ENCODE results near the gene SPINK4.

Gene SPINK4

DNA sequence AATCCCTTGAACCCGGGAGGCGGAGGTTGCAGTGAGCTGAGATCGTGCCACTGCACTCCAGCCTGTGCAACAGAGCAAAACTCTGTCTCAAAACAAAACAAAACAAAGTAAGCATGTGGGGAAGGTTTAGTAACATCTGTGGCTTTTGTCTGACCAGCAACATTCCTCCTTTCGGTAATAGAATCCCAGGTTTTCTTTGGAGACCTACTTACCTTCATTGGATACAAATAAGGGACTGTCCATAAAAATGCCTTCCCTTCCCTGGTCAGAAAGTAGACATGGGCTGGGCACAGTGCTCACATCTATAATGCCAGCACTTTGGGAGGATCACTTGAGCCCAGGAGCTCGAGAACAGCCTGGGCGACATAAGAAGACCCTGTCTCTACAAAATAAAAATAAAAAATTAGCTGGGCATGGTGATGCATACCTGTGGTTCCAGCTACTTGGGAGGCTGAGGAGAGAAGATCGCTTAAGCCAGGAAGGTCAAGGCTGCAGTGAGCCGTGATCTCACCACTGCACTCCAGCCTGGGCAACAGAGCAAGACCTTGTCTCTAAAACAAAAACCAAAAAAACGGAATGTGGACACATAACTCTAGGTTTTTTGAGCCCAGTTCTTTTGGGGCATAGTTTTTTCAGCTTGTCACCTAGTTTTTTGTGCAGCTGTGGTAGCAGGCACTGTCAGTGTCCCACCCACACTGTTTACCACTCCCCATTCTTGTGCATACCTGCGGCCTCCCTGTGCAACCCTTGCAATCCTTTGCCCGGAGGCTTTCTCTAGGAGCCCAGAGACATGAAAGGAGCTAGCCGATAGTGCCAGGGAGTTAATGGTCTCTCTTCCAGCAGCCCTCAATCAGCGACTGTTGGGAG, 9.0 kb upstream of the SPINK4 start:
- DNase-seq, result peak; percentile 13

DNA sequence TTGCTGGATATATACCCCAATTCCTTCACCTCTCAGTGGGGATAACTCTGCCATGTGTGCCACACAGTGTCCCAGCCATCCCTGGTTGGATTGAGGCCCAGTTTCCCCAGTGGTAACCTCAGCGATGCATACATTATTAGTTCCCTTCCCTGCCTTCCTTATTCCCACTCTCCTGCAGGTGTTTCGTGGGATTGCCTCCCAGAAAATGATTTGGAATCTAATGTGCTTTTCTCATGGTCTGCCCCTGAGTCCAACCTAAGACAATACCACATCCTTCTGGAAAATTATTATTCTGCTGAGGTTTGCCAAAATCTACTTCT, 8.4 kb upstream of the SPINK4 start:
- no peak for DNase-seq

GRCh38 chr9:33232815-33233214, 7.2 kb upstream of the SPINK4 start:
- DNase-seq, result no peak

DNA sequence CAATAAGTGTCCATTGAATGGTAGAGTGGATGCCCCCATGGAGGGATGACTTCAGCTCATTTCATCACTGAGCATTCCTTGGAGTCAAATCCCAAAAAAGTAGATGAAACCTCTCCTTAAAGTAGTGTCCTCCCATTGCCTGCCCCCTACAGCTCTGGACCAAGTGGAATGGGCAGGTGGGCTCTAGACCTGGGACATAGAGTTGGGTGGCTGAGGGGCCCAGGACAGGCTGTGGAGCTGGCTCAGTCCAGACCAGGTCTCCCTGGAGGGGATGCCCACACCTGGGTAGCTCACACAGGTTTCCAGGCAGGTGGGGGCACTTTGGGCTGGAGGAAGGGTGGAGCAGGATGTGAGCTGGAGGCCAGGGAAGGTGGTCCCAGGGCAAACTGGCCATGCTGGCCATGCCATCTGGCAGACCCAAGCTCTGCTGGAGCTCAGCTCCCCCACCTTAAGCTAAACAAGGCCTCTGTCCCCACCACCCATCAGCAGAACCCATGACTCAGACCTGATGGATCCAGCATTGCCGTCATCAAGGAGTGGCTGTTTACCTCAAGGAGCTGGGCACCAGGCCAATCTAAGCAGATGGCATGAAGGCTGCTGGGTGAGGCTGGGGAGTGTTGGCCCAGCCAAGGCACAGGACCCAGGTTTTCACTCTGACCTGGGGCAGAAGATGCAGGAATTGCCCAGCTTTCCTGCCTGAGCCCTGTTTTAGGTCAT, 6.2 kb upstream of the SPINK4 start:
- DNase-seq, result no peak

- no peak for DNase-seq
These were observed 5.2 kb upstream of the SPINK4 start for GRCh38 chr9:33234511-33235467.

GRCh38 chr9:33236571-33236970, 3.4 kb upstream of the SPINK4 start:
- DNase-seq, result no peak

DNA sequence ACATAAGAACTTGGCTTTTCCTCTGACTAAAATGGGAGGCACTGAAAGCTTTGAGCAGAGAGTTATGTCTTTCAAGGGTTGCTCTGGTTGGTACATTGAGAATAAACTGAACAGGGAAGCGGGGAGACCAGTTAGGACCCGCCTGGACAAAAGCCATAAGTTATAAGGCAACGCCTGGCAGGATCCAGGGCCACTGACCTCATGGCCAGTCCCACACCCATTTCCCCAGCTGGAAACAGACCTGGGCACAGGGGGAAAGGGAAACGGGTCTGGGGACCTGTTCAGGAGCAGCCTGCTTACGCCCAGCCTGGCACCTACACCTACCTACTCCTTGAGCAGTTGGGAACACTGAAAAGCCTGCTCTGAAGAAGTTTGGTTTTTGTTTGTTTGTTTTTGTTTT, 1.3 kb downstream of the SPINK4 start:
- no peak for DNase-seq

DNA sequence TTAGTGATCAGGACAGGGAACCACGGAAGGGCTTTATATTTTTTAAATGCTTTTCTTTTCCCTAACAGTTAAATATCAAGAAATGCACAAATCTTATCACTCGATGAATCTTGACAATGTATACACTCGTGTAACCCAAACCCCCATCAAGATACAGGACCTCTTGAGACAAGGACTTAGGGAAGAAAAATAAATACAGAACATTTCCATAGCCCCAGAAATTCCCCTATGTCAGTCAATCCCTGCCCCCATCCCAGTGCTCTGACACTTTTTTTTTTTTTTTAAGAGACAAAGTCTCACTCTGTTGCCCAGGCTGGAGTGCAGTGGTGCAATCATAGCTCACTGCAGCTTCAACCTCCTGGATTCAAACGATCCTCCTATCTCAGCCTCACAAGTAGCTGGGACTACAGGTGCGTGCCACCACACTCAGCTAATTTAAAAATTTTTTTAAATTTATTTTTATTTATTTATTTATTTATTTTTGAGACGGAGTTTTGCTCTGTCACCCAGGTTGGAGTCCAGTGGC, 2.7 kb downstream of the SPINK4 start:
- DNase-seq, result no peak

DNA sequence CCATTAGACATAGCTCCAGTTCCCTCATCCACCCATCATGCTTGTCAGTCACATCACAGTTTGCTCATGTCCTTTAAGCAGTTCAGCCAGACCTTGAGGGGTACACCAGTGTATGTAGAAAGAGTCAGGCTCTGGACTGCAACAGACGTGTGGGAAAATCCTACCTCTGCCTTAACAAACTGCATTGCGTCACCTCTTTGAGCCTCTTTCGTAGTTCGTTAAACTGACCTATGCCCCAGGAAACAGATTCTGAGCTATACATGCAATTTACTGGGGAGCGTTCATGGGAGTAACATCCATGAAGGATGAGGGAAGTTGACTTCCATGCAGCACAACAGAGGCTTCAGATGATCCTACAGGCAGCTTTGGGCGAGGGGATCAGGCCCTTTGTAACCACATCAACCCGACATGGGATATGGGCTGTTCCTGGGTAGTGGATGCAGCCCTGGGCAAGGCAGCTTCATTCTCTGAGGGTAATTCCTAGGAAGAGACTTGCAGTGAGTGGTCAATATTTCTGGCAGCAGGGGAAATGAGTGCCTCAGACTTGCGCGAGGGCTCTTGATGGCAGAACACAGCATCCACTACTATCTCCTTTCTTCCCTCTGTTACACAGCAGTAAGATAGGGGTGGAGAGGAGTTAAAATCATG, 4.3 kb downstream of the SPINK4 start:
- DNase-seq, result no peak

DNA sequence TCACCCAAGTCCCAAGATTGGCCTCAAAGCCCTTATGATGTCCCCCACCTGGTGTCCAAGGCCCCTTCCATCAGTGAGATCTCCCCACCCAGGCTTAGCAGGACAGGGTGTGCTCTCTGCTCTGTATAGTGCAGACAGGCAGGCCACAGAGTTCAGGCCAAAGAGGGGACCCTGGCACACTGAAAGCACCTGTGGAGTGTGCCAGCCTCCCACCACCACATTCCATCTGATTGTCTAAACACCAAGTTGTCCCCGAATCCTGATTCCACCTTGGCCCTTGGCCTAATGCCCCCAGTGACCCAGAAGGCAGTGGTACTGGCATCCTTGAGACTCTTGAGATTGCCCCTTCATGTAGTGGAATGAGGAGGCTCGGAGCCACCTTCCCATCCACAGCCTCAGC, 5.4 kb downstream of the SPINK4 start:
- DNase-seq, result no peak

DNA sequence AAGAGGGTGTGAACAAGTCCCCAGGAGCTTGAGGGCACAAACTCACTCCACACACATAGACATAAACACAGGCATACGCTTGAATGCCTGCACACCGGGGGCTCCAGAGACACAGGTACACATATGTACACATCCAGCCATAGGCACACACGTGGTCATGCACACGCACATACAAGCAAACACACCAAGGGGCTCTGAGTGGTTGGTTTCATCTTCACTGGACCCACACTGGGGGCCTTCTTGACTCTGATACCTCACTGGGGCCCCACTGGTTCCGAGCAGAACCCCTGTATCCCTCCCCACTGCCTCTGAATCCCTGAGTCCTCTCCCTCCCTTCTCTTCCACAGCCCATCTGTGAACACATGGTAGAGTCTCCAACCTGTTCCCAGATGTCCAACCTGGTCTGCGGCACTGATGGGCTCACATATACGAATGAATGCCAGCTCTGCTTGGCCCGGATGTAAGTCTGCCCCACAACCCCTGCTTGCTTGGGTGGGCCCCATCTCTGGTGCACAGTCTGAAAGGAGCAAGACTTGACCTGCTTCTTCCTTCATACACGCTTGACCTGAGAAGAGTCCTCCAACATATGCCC, 6.4 kb downstream of the SPINK4 start:
- DNase-seq, result no peak

DNA sequence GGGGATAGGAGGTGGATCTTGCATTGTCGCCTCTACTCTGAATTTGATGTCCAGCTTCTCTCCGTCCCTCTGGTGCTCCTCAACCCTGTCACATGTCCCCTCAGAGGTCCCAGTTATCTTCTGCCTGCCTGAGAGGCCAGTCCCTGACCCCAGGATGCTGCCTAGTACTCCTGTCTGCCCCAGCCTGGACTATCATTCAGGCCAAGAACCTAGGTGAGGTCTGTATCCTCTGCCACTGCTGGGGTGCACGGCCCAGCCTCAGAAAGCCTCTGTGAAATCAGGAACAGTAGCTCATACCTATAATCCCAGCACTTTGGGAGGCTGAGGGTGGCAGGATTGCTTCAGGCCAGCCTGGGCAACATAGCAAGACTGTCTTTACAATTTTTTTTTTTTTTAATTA, 8.6 kb downstream of the SPINK4 start:
- DNase-seq, result no peak

- DNase-seq, result no peak
These were observed 9.2 kb downstream of the SPINK4 start for GRCh38 chr9:33249087-33249658.

DNA sequence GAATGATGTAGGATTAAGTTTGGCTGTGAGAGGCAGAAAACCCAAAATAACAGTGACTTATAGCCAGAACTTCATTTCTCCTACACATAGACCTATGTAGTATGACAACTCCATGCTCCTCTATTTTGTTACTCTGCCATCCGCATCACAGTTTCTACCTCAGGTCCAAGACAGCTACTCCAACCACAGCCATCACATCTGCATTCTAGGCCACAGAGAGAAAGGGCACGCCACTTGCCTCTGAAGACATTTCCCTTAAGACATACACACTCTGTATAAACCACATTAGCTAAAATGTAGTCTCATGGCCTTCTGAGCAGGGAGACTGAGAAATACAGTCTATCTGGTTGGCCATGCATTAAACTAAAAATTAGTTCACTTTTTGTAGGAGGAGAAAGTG, 10.0 kb downstream of the SPINK4 start:
- no peak for DNase-seq

DNA sequence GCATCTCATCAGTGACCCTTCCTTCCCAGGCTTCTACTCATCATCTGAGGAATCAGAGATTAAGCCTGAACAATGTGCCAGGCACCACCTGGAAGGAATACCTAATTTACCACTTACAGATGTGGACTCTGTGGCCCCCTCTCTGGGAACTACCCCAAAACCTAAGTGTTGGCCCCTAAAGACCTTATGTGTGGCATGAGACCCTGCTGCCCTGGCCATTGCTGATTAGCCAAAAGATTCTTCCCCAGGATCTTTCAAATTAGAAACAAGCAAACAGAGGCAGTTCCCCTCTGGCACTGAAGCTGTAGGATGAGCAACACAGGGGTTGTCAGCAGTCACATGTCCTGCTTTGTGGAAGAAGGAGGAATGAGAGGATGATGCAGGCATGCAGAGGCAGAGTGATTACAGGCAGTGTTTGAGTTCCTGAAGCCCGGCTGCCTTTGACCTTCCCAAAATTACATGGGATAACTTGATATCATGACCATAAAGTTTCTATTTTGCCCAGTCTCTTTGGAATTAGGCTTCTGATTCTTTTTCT, 10.6 kb downstream of the SPINK4 start:
- DNase-seq, result no peak

DNA sequence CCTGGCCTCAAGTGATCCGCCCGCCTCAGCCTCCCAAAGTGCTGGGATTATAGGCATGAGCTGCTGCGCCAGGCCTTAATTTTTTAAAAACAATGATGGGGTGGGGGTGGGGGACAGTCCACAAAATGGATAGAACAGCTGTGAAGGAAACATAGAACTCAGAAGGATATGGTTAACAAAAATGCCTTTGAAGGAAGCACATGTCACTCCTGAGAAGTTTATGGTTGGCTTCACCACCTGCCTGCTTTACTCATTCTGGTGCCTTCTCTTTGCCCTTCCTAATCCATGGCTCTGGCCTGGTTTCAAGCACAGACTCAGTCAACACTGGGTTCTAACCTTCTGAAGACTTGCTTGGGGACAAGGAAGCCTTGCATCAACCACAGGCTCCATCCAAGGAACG, 14.2 kb downstream of the SPINK4 start:
- DNase-seq, result no peak

GRCh38 chr9:33255014-33255413, 15.0 kb downstream of the SPINK4 start:
- DNase-seq, result no peak

DNA sequence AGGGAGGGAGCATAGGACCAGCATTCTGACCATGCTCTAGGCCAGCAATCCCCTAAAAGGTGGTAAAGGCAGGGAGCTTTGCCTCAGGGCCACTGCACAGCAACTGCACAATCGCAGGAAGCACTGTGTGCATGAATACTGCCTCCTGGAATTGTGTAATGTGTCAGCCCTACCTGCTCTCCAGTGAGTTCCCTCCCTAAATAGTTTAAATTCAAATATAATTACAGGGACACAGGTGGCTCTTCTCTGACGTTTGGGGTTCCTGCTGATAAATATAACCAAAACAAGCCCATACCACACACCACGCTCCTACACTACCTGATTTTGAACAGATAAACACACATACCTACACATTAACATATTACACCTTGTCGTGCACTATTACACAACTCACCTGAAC, 15.5 kb downstream of the SPINK4 start:
- no peak for DNase-seq

DNA sequence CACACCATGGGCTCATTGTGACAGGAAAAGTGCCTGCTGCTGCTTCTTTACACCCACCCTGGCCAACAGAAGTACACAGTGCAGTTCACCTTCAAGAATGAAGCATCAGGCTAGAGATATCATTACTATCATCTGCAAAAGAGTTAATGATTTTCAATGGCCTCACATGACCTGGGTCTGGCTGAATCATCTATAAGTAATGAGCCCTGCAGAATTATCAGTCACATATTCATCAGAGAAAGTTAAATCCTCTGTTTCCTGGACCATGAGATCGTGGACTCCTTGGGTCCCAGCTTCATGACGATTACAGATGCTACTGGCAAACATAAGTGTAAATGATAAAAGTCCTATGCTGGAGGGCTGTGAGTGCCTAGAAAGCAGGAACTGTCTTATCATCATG, 16.3 kb downstream of the SPINK4 start:
- no peak for DNase-seq

DNA sequence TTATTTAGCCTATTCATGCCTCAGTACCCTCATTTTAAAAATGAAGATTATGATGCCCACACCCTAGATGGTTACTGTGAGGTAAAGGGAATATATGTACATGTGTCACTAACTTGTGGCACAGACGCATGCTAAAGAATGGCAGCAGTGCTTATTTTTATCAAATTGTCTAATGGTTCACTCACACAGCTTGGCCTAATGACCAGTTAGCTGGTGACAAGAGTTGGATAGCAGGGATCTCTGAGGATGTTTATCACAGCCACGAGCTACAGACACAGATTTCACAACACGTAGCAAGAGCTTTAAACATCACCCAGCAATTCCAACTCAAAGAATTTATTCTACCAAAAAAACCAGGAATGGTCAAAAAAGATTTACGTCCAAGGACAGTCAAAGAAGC, 17.3 kb downstream of the SPINK4 start:
- no peak for DNase-seq

DNA sequence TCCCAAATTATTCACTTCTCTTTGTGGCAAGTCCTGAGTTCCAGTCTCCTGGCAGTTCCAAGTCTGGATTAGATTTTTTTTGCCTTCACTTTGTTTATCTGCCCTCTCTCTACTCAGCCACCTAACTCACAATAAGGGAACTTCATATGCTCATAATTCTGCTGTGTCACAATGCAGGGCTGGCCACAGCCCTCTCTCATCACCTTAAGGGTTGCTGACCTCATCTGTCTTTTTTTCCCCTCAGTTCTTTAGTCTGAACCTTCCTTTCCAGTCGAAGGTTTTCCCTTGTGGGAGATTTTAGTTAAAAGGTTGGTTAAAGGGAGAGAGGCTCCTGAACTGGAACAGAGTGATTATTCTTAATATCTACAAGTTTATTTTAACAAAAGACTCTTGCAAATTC, 20.4 kb downstream of the SPINK4 start:
- no peak for DNase-seq
